H1 (cell line): ENCODE measurements around the gene SLC4A11. TPM values are rescaled to one million over a fixed set of nuclear protein-coding genes. Genes with fewer than 3 reads are reported as not detected.

Source experiments
- CTCF ChIA-PET: fragments of 300-600 bp; sonication (Branson Sonifier 250); formaldehyde crosslinking; loops from one replicate; lab custom pipeline; 2021; ENCODE audit not compliant: partially characterized antibody; lab: Charles Lee
- POLR2A ChIA-PET: fragments of 300-600 bp; sonication (Branson Sonifier 250); formaldehyde crosslinking; loops from one replicate; lab custom pipeline; 2021; ENCODE audit warnings: inconsistent platforms; ENCODE audit not compliant: partially characterized antibody; lab: Charles Lee
- DNase-seq, 2 experiments: peaks; one replicate each; pipeline versions ENCODE4 v3.0.0 to v3.0.0-alpha.2; 2010 to 2022; ENCODE audit warnings: low spot score in 2 of 2, low read depth in 1 of 2, mixed read lengths in 1 of 2
- FAIRE-seq: peaks from 2 replicates; lab custom pipeline; 2011; peaks lifted over from hg19 to GRCh38; lab: Jason Lieb, UNC
- H2AFZ ChIP-seq: 2 replicates; pipeline ENCODE4 v1.8.1; 2012; ENCODE audit warnings: low read length, inconsistent platforms
- H2AK5ac ChIP-seq: 2 replicates; pipeline ENCODE4 v1.6.1; 2013; ENCODE audit warnings: low read depth, low read length
- H2BK120ac ChIP-seq: replicated peaks from 2 replicates; pipeline ENCODE3; 2013; ENCODE audit warnings: low read depth, low read length, inconsistent platforms
- H2BK12ac ChIP-seq: 2 replicates; pipeline ENCODE4 v1.6.1; 2013; ENCODE audit warnings: low read depth, low read length
- H2BK15ac ChIP-seq: 2 replicates; pipeline ENCODE4 v1.6.1; 2013; ENCODE audit warnings: low read length
- H2BK20ac ChIP-seq: 2 replicates; pipeline ENCODE4 v1.6.1; 2013; ENCODE audit warnings: low read length
- H2BK5ac ChIP-seq: 2 replicates; pipeline ENCODE4 v1.6.1; 2013; ENCODE audit warnings: low read depth, low read length
- H3K14ac ChIP-seq: 2 replicates; pipeline ENCODE4 v1.6.1; 2013; ENCODE audit warnings: inconsistent platforms; ENCODE audit not compliant: insufficient read length
- H3K18ac ChIP-seq: 2 replicates; pipeline ENCODE4 v1.6.1; 2013; ENCODE audit warnings: low read length; ENCODE audit errors: extremely low read depth
- H3K23ac ChIP-seq: 2 replicates; pipeline ENCODE4 v1.6.1; 2013; ENCODE audit warnings: inconsistent platforms; ENCODE audit not compliant: insufficient read length
- H3K23me2 ChIP-seq: 2 replicates; pipeline ENCODE4 v1.6.1; 2013; ENCODE audit warnings: low read depth, low read length
- H3K27ac ChIP-seq: 2 replicates; pipeline ENCODE4 v1.6.1; 2011; ENCODE audit warnings: low read depth, low read length, inconsistent platforms
- H3K27me3 ChIP-seq, 4 experiments: replicated peaks in 1 of 4; 1 replicate in 1 of 4; 2 replicates in 3 of 4; pipeline versions ENCODE4 v1.6.1 to v1.8.1; 2011 to 2013; ENCODE audit warnings: low read length in 3 of 4, mild to moderate bottlenecking in 3 of 4, inconsistent platforms in 2 of 4, mixed read lengths in 2 of 4, moderate library complexity in 1 of 4; ENCODE audit not compliant: control insufficient read depth in 3 of 4, insufficient read depth in 3 of 4; ENCODE audit errors: extremely low read depth in 1 of 4
- H3K36me3 ChIP-seq, 4 experiments: 2 replicates each; pipeline versions ENCODE4 v1.6.1 to v1.8.1; 2011 to 2013; ENCODE audit warnings: mild to moderate bottlenecking in 4 of 4, low read length in 3 of 4, moderate library complexity in 2 of 4, control low read depth in 1 of 4, inconsistent platforms in 1 of 4; ENCODE audit not compliant: insufficient read depth in 4 of 4, control insufficient read depth in 2 of 4
- H3K4ac ChIP-seq: replicated peaks from 2 replicates; pipeline ENCODE3; 2013; ENCODE audit warnings: low read length, low read depth, mixed read lengths, inconsistent platforms; ENCODE audit not compliant: insufficient read length
- H3K4me1 ChIP-seq, 4 experiments: replicated peaks in 1 of 4; 1 replicate in 1 of 4; 2 replicates in 3 of 4; pipeline versions ENCODE4 v1.6.1 to v1.8.1; 2011 to 2013; ENCODE audit warnings: low read length in 3 of 4, inconsistent platforms in 2 of 4, mixed read lengths in 1 of 4; ENCODE audit not compliant: insufficient read depth in 4 of 4, control insufficient read depth in 3 of 4
- H3K4me2 ChIP-seq, 2 experiments: 2 replicates each; pipeline versions ENCODE4 v1.6.1 to v1.8.1; 2011 to 2013; ENCODE audit warnings: low read depth in 2 of 2, low read length in 2 of 2, control low read depth in 1 of 2, inconsistent platforms in 1 of 2, mild to moderate bottlenecking in 1 of 2; ENCODE audit not compliant: insufficient read depth in 1 of 2
- H3K4me3 ChIP-seq, 4 experiments: fragments of 200-600, 300-600 bp in 1 of 4; sonication (generic), shearing (Covaris generic), sonication (Bioruptor Twin) in 1 of 4; 2 replicates each; pipeline versions ENCODE4 v1.5.1 to v1.8.1; 2011 to 2016; ENCODE audit warnings: low read length in 4 of 4, low read depth in 3 of 4, control low read depth in 2 of 4, inconsistent platforms in 2 of 4, mild to moderate bottlenecking in 2 of 4, mixed read lengths in 1 of 4, moderate library complexity in 1 of 4; ENCODE audit not compliant: insufficient read depth in 2 of 4; ENCODE audit errors: extremely low read depth in 1 of 4
- H3K56ac ChIP-seq: replicated peaks from 2 replicates; pipeline ENCODE3; 2013; ENCODE audit warnings: low read depth, mild to moderate bottlenecking, mixed read lengths, low read length, inconsistent platforms; ENCODE audit not compliant: insufficient read length
- H3K79me1 ChIP-seq: 2 replicates; pipeline ENCODE4 v1.6.1; 2013; ENCODE audit warnings: low read depth, low read length, control low read depth
- H3K79me2 ChIP-seq, 2 experiments: 2 replicates each; pipeline versions ENCODE4 v1.6.1 to v1.8.1; 2012 to 2013; ENCODE audit warnings: low read length in 2 of 2, mild to moderate bottlenecking in 2 of 2, inconsistent platforms in 1 of 2; ENCODE audit not compliant: insufficient read depth in 2 of 2, control insufficient read depth in 1 of 2
- H3K9ac ChIP-seq, 4 experiments: replicated peaks in 1 of 4; 1 replicate in 1 of 4; 2 replicates in 3 of 4; pipeline versions ENCODE4 v1.6.1 to v1.8.1; 2011 to 2013; ENCODE audit warnings: low read depth in 3 of 4, low read length in 3 of 4, control low read depth in 2 of 4, mild to moderate bottlenecking in 2 of 4, moderate library complexity in 2 of 4, inconsistent platforms in 1 of 4; ENCODE audit errors: extremely low read depth in 1 of 4
- H3K9me3 ChIP-seq, 2 experiments: 2 replicates each; pipeline versions ENCODE4 v1.6.1 to v1.8.1; 2012 to 2013; ENCODE audit warnings: mild to moderate bottlenecking in 2 of 2, moderate library complexity in 2 of 2, control low read depth in 1 of 2, inconsistent platforms in 1 of 2, low read depth in 1 of 2, low read length in 1 of 2, mixed read lengths in 1 of 2; ENCODE audit not compliant: insufficient read depth in 2 of 2
- H4K20me1 ChIP-seq, 2 experiments: replicated peaks in 1 of 2; 2 replicates each; pipeline versions ENCODE3 to v1.8.1; 2011 to 2013; ENCODE audit warnings: inconsistent platforms in 2 of 2, low read length in 2 of 2, mild to moderate bottlenecking in 1 of 2; ENCODE audit not compliant: insufficient read depth in 2 of 2, control insufficient read depth in 1 of 2
- H4K5ac ChIP-seq: 2 replicates; pipeline ENCODE4 v1.6.1; 2013; ENCODE audit warnings: low read length, low read depth, mixed read lengths, inconsistent platforms; ENCODE audit not compliant: insufficient read length
- H4K8ac ChIP-seq: 2 replicates; pipeline ENCODE4 v1.8.0; 2013; ENCODE audit warnings: mild to moderate bottlenecking, moderate library complexity, low read length, inconsistent platforms; ENCODE audit not compliant: insufficient read depth; ENCODE audit errors: extremely low read depth
- H4K91ac ChIP-seq: replicated peaks from 2 replicates; pipeline ENCODE3; 2013; ENCODE audit warnings: low read length, mixed read lengths, inconsistent platforms; ENCODE audit not compliant: insufficient read length
- CTCF ChIP-seq, 3 experiments: IDR thresholded peaks; 1 replicate in 2 of 3; 2 replicates in 1 of 3; pipeline versions ENCODE4 v1.5.1 to v1.6.1; 2011; ENCODE audit warnings: low read length in 3 of 3, mild to moderate bottlenecking in 3 of 3, inconsistent platforms in 2 of 3, low read depth in 1 of 3, moderate library complexity in 1 of 3; ENCODE audit not compliant: insufficient read depth in 1 of 3; ENCODE audit errors: control extremely low read depth in 1 of 3
- EP300 ChIP-seq, 2 experiments: IDR thresholded peaks; 1 replicate in 1 of 2; 2 replicates in 1 of 2; pipeline ENCODE4 v1.6.1; 2011 to 2012; ENCODE audit warnings: low read depth in 2 of 2, low read length in 2 of 2, mild to moderate bottlenecking in 2 of 2, borderline replicate concordance in 1 of 2, inconsistent platforms in 1 of 2, moderate library complexity in 1 of 2
- RAD21 ChIP-seq, 2 experiments: IDR thresholded peaks in 1 of 2; conservative IDR thresholded peaks in 1 of 2; 2 replicates each; pipeline ENCODE4 v1.6.1; 2011; ENCODE audit warnings: low read depth in 2 of 2, low read length in 2 of 2, improper control_type of control experiment in 1 of 2, inconsistent platforms in 1 of 2, mild to moderate bottlenecking in 1 of 2, moderate library complexity in 1 of 2
- RXRA ChIP-seq: IDR thresholded peaks from 2 replicates; pipeline ENCODE4 v1.6.1; 2011; ENCODE audit warnings: low read depth, mild to moderate bottlenecking, low read length, moderate library complexity; ENCODE audit not compliant: insufficient read depth
- SAP30 ChIP-seq: fragments of 300-600 bp; sonication (generic); IDR thresholded peaks from 2 replicates; pipeline ENCODE4 v1.7.1; 2012; ENCODE audit warnings: low read length, moderate library complexity, mild to moderate bottlenecking, inconsistent platforms; ENCODE audit not compliant: insufficient read depth, insufficient replicate concordance
- SIX5 ChIP-seq: IDR thresholded peaks from 2 replicates; pipeline ENCODE4 v1.6.1; 2011; ENCODE audit warnings: mild to moderate bottlenecking, low read depth, low read length
- SP2 ChIP-seq: IDR thresholded peaks from 2 replicates; pipeline ENCODE4 v1.6.1; 2012; ENCODE audit warnings: mild to moderate bottlenecking, low read length, inconsistent platforms
- SP4 ChIP-seq: IDR thresholded peaks from 2 replicates; pipeline ENCODE4 v1.6.1; 2012; ENCODE audit warnings: low read length, inconsistent platforms
- TAF7 ChIP-seq: optimal IDR thresholded peaks from 2 replicates; pipeline ENCODE3; 2011; ENCODE audit warnings: low read depth, mild to moderate bottlenecking, inconsistent platforms, low read length, moderate library complexity, borderline replicate concordance
- TEAD4 ChIP-seq: IDR thresholded peaks from 2 replicates; pipeline ENCODE4 v1.6.1; 2012; ENCODE audit warnings: low read depth, low read length, inconsistent platforms, mixed read lengths
- whole genome bisulfite sequencing, 2 experiments: shearing (Covaris generic) in 1 of 2; methylation state at CpG; one replicate each; pipeline versions ENCODE4 v1.1.6 to v1.1.7; 2013 to 2015; ENCODE audit warnings: low lambda C conversion rate in 2 of 2, mixed read lengths in 2 of 2, inconsistent platforms in 1 of 2, low coverage in 1 of 2, missing lambda C conversion rate in 1 of 2; ENCODE audit not compliant: insufficient replicate concordance in 2 of 2, insufficient coverage in 1 of 2, insufficient read length in 1 of 2; ENCODE audit errors: extremely low coverage in 1 of 2, missing lambda C conversion rate in 1 of 2; 5-methylcytosine and 5-hydroxymethylcytosine counted together
- polyA plus RNA-seq, 7 experiments: library from polyadenylated mRNA; depleted of rRNA in 3 of 7; stranded (reverse) in 5 of 7; unstranded in 2 of 7; fragments of >200 nt in 5 of 7; fragments of 200-250 nt in 2 of 7; gene quantifications; 1 replicate in 5 of 7; 2 replicates in 1 of 7; 4 replicates in 1 of 7; pipeline versions ENCODE4 v1.2.1 to v1.2.3, GENCODE V29; 2011 to 2013; ENCODE audit warnings: missing spikeins in 2 of 7, mixed read lengths in 2 of 7
- total RNA-seq: library from RNA; stranded (reverse); fragmentation: NEBNext Ultra II Directional; extraction: Animal tissue kit (Norgen Biotek cat#: 25700); gene quantifications from 2 replicates; pipeline ENCODE4 v1.2.1, GENCODE V29; 2021

The SLC4A11 gene
- total and polyA plus RNA-seq, 2 of the 8 experiments (the other 6 are each of a cell fraction or from before 2014, with no cell fraction given): 11.9 to 32.3 TPM

- no peak overlapping the region for H3K4ac ChIP-seq
- no peaks in the 10 kb centered on the region for H3K79me1 ChIP-seq
- H2BK12ac ChIP-seq: no peak overlapping the region
- no peak overlapping the region for H2BK120ac ChIP-seq
- no peak overlapping the region for H3K14ac ChIP-seq
- H3K18ac ChIP-seq: no peak overlapping the region
- peaks cover 0 to 5% (median 1%) of the 10 kb centered on the region in 4 experiments; a peak in 3 of 7 replicates for H3K4me1 ChIP-seq
- H3K27ac ChIP-seq: no peak overlapping the region
- H2BK5ac ChIP-seq: no peak overlapping the region
- no peak overlapping the region for H3K4me3 ChIP-seq
- H3K36me3 ChIP-seq: peaks cover 0 to 4% (median 0%) of the 10 kb centered on the region in 4 experiments; a peak in 1 of 8 replicates
- no peak overlapping the region for H2AK5ac ChIP-seq
- no peak overlapping the region for H2AFZ ChIP-seq
- no peaks in the 10 kb centered on the region for H3K79me2 ChIP-seq
- no peak overlapping the region for H3K4me2 ChIP-seq
- no peak for DNase-seq
- no peak overlapping the region for H3K56ac ChIP-seq
- H3K23ac ChIP-seq: no peak overlapping the region
- ChIA-PET POLR2A (interaction anchor here (1.0 kb wide), 1 partner anchor 28 kb away, joined by 3 read pairs; no protein-coding TSS in a partner anchor), CTCF (interaction anchor here (0.6 to 10.5 kb wide), 18 partner anchors 8 to 182 kb away, joined by 3 to 158 read pairs (median 8); partner anchors contain the start of gene SLC4A11)
- no peak overlapping the region; the same call in 1 of the 2 replicates for H4K8ac ChIP-seq
- no peak overlapping the region for H2BK20ac ChIP-seq
- H4K5ac ChIP-seq: no peak overlapping the region
- no peak overlapping the region for H4K91ac ChIP-seq
- no peak for FAIRE-seq
- no peaks in the 10 kb centered on the region for H3K9me3 ChIP-seq
- peaks cover 0 to 3% of the 10 kb centered on the region in 2 experiments for H4K20me1 ChIP-seq
- no peak overlapping the region for H3K9ac ChIP-seq
- peaks cover 0 to 24% (median 18%) of the 10 kb centered on the region in 4 experiments; a peak in 6 of 7 replicates for H3K27me3 ChIP-seq
- H3K23me2 ChIP-seq: peaks cover 4% of the 10 kb centered on the region; the same call in 1 of the 2 replicates
- 90% methylated on average over 7 of the region's 8 CpGs; no CpG with 5 or more reads in 1 of the 2 experiments for WGBS, 2 experiments
- no peak overlapping the region for H2BK15ac ChIP-seq
- TF ChIP-seq TEAD4 (no peak), CTCF (IDR thresholded peaks at IDR 0.05; ENCODE audit: control extremely low read depth in 1 of 3, insufficient read depth in 1 of 3, low read depth in 1 of 3, low read length in 3 of 3) (no peak), SP2 (no peak), SIX5 (no peak), RXRA (no peak), TAF7 (no peak), SP4 (no peak), RAD21 (IDR thresholded peaks at IDR 0.05 in 1 of 2, conservative IDR thresholded peaks at IDR 0.05 in 1 of 2; ENCODE audit: low read depth in 2 of 2, low read length in 2 of 2) (no peak), SAP30 (no peak), EP300 (IDR thresholded peaks at IDR 0.05; ENCODE audit: borderline replicate concordance in 1 of 2, low read depth in 2 of 2, low read length in 2 of 2) (no peak)
Measured at GRCh38 chr20:3251806-3252205, 12.8 kb upstream of the SLC4A11 start.
